ENCODE results near the gene HOXA5.

The HOXA5 gene

GRCh38 chr7:27128776-27129728 lies 14.4 kb downstream of the HOXA5 start:
- no peak for DNase-seq
- TF ChIP-seq GATA1 (IDR thresholded peaks at IDR 0.05; ENCODE audit: low read depth, low read length) (no peak), POLR2A (IDR thresholded peaks at IDR 0.05; ENCODE audit: low read length) (no peak)

GRCh38 chr7:27128034-27128433 lies 15.4 kb downstream of the HOXA5 start:
- TF ChIP-seq POLR2A (IDR thresholded peaks at IDR 0.05; ENCODE audit: low read length) = no peak
- no peak for TF ChIP-seq GATA1 (IDR thresholded peaks at IDR 0.05; ENCODE audit: low read depth, low read length)
- no peak for DNase-seq

- TF ChIP-seq POLR2A (IDR thresholded peaks at IDR 0.05; ENCODE audit: low read length) (no peak), GATA1 (IDR thresholded peaks at IDR 0.05; ENCODE audit: low read depth, low read length) (no peak)
- DNase-seq = no peak
Observed at GRCh38 chr7:27126596-27127327, 16.7 kb downstream of the HOXA5 start.

- no peak for DNase-seq
- TF ChIP-seq POLR2A (IDR thresholded peaks at IDR 0.05; ENCODE audit: low read length) (no peak), GATA1 (IDR thresholded peaks at IDR 0.05; ENCODE audit: low read depth, low read length) (no peak)
Observed at GRCh38 chr7:27125986-27126394, 17.5 kb downstream of the HOXA5 start.

- no peak for DNase-seq
- TF ChIP-seq POLR2A (IDR thresholded peaks at IDR 0.05; ENCODE audit: low read length) = no peak
- no peak for TF ChIP-seq GATA1 (IDR thresholded peaks at IDR 0.05; ENCODE audit: low read depth, low read length)
Observed at GRCh38 chr7:27124902-27125689, 18.4 kb downstream of the HOXA5 start.

GRCh38 chr7:27124096-27124901 lies 19.2 kb downstream of the HOXA5 start:
- TF ChIP-seq POLR2A (IDR thresholded peaks at IDR 0.05; ENCODE audit: low read length) (no peak), GATA1 (IDR thresholded peaks at IDR 0.05; ENCODE audit: low read depth, low read length) (no peak)
- DNase-seq = no peak

- DNase-seq = no peak
- TF ChIP-seq POLR2A (IDR thresholded peaks at IDR 0.05; ENCODE audit: low read length) (no peak), GATA1 (IDR thresholded peaks at IDR 0.05; ENCODE audit: low read depth, low read length) (no peak)
Observed at GRCh38 chr7:27123477-27124053, 19.9 kb downstream of the HOXA5 start.

GRCh38 chr7:27123007-27123476 lies 20.4 kb downstream of the HOXA5 start:
- no peak for DNase-seq
- TF ChIP-seq POLR2A (IDR thresholded peaks at IDR 0.05; ENCODE audit: low read length) = no peak
- TF ChIP-seq GATA1 (IDR thresholded peaks at IDR 0.05; ENCODE audit: low read depth, low read length) = no peak

GRCh38 chr7:27122077-27122910 lies 21.2 kb downstream of the HOXA5 start:
- no peak for TF ChIP-seq POLR2A (IDR thresholded peaks at IDR 0.05; ENCODE audit: low read length)
- TF ChIP-seq GATA1 (IDR thresholded peaks at IDR 0.05; ENCODE audit: low read depth, low read length) = no peak
- DNase-seq = no peak

GRCh38 chr7:27121684-27122076 lies 21.8 kb downstream of the HOXA5 start:
- TF ChIP-seq GATA1 (IDR thresholded peaks at IDR 0.05; ENCODE audit: low read depth, low read length) = no peak
- TF ChIP-seq POLR2A (IDR thresholded peaks at IDR 0.05; ENCODE audit: low read length) = no peak

GRCh38 chr7:27119412-27119911 lies 24.0 kb downstream of the HOXA5 start:
- TF ChIP-seq GATA1 (IDR thresholded peaks at IDR 0.05; ENCODE audit: low read depth, low read length) = no peak
- TF ChIP-seq POLR2A (IDR thresholded peaks at IDR 0.05; ENCODE audit: low read length) = no peak
- DNase-seq = no peak

More at GRCh38 chr7:27121684-27122076, 21.8 kb downstream of the HOXA5 start:
- DNase-seq = no peak

Data from erythroblast (primary cell).